Measurements from ENCODE around the gene GPAM. TPM values are rescaled to one million over a fixed set of nuclear protein-coding genes. Genes with fewer than 3 reads are reported as not detected.

The GPAM gene
- total RNA-seq, 4 donors from 2014 or later: 140 to 448 (median 241) TPM

DNA sequence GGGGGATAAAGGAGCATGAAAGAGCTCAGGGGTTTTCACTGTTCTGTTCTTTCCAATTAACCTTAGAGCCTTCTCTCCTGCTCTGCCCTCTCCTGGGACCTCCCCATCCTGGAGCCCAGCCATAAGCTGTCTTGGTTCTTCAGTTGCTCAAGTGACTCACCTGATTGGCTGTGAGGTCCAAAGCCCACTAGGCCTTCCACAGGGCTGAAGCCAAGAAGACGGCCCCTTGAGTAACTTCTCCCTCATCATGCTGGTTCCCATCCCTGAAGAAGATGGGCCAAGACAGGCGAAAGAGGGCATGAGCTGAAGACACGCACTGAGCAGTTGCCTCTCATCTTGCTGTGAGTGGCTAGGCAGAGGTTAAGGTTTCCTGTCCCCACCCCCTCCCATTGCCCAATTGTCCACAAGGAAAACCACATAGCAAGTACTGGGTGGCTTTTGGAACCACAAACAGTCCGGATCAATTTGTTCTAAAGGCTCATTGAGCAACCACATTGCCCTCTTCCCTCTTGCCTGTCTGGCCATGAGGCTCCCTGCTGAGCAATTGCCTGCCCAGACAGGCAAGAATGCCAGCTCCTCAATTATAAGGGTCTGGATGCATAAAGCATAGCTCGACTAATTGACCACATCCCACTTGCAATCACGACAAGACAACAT, 43.9 kb upstream of the GPAM start:
- ATAC-seq (ENCODE audit: low FRiP score) (peak; percentile 55), DNase-seq (ENCODE audit: low spot score) (no peak)
- TF ChIP-seq, protein P1, sequence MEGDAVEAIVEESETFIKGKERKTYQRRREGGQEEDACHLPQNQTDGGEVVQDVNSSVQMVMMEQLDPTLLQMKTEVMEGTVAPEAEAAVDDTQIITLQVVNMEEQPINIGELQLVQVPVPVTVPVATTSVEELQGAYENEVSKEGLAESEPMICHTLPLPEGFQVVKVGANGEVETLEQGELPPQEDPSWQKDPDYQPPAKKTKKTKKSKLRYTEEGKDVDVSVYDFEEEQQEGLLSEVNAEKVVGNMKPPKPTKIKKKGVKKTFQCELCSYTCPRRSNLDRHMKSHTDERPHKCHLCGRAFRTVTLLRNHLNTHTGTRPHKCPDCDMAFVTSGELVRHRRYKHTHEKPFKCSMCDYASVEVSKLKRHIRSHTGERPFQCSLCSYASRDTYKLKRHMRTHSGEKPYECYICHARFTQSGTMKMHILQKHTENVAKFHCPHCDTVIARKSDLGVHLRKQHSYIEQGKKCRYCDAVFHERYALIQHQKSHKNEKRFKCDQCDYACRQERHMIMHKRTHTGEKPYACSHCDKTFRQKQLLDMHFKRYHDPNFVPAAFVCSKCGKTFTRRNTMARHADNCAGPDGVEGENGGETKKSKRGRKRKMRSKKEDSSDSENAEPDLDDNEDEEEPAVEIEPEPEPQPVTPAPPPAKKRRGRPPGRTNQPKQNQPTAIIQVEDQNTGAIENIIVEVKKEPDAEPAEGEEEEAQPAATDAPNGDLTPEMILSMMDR (IDR thresholded peaks at IDR 0.05): no peak

DNA sequence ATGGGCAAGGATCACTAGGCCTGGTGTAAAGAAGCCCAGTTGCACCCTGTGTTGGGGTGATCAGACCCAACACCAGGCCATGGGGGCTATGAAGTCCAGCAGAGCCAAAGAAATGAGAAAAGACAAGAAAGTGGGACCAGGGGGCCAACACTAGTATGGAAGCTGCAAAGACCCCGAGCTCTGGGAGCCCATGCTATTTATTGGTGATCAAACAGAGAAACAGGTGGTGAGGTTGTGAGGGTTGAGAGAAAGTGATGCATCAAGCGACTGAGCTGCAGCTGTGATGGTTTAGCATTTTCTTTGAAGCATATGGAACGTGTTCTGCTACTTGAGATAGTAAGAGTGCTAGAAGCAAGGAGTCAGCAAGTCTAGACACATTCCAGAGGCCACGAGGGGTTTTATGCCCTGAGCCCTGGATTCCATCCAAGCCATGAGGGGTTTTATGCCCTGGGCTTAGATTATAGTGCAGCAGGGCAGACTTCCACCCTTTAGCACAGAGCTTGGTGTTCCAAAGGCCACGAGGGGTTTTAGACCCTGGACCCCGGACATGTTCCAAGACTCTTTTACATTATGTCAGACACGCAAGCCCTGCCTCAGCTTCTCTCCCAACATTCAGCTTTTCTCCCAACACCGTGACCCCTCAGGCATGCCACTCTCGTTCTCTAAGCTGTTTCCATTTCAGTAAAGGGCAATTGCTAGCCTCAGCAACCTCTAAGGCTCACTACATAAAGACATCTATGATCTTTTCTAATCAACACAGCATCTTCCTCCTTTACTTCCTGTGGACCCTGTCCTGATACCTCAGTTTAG, 43.1 kb upstream of the GPAM start:
- TF ChIP-seq, protein P1 (IDR thresholded peaks at IDR 0.05): no peak
- ATAC-seq (ENCODE audit: low FRiP score) (no peak), DNase-seq (ENCODE audit: low spot score) (no peak)

DNA sequence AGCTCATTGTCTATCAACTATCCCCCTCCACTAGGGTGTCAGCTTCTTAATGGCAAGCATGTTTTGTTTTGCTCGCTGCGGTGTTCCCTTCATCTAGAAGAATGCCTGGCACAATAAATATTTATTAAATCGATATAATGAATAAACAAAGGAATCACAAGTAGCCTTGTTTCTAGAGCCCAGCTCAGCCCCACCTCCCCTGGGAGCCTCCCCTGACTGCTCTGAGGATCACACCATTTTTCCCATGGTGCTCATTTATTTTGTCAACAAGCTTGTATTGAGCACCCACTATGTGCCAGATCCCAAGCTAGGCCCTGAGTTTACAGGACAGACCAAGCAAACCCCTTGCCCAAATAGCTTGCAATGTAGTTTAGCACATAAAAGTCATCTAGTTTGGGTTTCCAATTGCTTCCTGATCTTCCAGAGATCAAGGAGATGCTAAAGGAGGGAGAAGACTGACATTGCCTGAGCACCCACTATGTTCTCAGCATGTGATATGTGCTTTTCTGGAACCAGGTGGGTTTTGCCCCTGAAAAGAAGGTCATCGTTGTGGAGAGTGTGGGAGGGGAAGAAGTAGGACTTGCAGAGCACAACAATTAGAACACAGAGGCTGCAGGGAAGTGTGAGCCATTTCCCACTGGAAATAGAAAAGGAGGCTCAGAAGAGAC, 42.3 kb upstream of the GPAM start:
- DNase-seq (ENCODE audit: low spot score): no peak
- TF ChIP-seq, protein P1 (IDR thresholded peaks at IDR 0.05): no peak
- ATAC-seq (ENCODE audit: low FRiP score): no peak

DNA sequence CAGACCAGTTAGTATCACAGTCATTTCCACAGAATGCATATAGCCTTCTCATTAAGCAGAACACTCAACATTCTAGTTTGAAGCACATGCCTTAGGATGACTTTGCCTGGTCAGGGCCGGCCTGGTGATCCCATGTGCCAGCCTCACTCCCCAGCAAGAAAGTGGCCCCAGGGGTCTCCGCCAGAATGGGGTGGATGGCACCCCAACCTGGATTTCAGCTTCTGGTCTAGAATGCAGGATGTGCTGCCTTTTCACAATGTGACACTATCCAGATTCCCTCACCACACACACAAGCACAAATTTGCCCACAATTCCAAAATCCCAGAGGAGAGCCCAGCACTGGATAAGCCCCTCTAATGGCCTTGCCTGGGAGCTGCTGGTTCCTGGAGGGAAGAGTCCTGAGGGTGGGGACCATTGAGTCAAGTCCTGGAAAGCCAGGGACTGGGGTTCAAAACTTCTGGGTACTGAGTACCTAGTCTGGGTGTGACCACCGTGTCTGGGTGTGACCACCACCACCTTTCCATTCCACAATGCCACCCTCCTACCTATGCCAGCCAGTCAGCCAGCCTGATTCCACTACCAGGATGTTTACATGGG, 41.5 kb upstream of the GPAM start:
- ATAC-seq (ENCODE audit: low FRiP score) (no peak), DNase-seq (ENCODE audit: low spot score) (no peak)

DNA sequence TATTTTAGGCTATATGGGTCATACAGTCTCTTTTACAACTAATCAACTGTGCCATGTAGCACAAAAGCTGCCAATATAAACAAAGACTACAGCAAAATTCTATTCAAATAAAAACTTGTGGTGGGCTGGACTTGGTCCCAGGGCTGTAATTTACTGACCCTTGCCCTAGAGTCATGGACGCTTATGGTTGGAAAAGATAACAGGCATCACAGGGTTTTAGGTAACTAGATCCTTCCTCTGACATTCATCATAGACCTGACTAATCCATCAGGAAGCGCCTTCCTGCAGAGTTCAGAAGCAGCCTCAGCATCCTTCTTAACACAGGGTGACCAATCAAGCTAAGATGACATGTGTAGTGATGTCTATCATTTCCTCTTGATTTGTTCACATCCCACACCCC, 40.2 kb upstream of the GPAM start:
- DNase-seq (ENCODE audit: low spot score) (no peak), ATAC-seq (ENCODE audit: low FRiP score) (no peak)
- TF ChIP-seq, protein P1 (IDR thresholded peaks at IDR 0.05): no peak

More for the DNA sequence above, 41.5 kb upstream of the GPAM start:
- TF ChIP-seq, protein P1 (IDR thresholded peaks at IDR 0.05): no peak

DNA sequence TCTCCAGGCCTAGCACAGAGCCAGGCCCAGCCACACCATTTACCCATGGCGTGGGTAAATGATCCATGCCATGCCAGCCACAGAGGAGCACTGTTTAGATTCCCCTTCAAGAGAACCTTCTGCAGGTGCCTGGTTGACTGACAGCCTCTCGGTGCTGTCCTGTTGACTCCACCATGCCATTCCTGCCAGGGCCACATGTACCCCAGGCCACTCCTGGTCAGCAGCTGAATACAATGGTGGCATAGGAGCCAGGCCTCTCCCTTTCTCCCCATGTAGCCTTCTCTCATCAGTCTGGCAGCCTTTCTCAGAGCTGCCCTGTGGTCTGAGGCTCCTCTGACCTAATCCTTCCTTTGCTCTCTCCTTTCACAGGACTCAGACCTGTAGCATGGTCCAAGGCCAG, 39.2 kb upstream of the GPAM start:
- no peak for ATAC-seq (ENCODE audit: low FRiP score)
- no peak for DNase-seq (ENCODE audit: low spot score)
- TF ChIP-seq, protein P1 (IDR thresholded peaks at IDR 0.05): no peak

Measured in omental fat pad (tissue), 4 donors.